ENCODE results near the gene SCAPER. TPM values are rescaled to one million over a fixed set of nuclear protein-coding genes. Genes with fewer than 3 reads are reported as not detected.

The SCAPER gene
- total RNA-seq, 1 experiment from 2014 or later: 7.4 TPM

DNA sequence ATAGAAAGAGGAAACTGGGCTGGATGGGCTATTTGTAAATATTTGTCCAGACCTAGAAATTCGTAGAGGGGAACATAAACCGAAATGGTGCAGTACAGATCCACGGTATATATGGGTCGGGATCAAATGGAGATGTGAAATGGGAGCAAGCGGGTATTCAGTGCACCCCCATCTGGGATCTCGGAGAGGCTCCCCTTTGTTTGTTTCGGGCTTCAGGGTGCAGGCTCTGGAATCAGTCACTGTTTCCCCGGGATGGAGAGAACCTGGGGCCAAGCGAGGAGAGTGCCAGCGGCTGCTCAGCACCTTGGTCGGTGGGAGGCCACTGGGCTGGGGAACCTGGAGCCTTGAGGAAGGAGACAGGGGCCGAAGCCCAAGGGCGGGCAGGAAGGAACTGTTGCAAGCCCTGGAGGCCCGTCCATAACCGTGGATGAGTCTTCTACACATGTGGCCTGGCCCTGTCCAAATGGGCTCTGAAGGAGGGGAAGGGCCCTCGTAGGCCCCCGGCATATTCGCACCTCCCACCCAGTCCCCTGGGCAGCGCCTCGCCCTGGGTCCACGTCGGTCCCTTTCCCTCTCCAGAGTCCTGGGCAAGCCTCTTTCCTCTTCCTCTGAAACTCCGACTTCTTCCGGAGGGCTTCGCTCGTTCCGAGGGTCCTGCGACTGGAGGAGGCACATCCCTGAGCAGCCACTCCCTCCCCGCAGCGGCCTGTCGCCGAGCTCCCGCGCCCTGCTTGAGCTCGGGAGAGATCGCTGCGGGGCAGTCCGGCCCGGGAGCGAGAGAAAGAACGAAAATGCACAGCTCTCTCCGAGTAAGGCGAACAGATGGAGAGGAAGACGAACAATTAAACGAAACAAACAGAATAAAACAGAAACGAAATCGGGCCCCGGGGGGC lies 565.6 kb downstream of the SCAPER start:
- no peak overlapping the region for H2AK5ac ChIP-seq (ENCODE audit: insufficient read length, low read length)
- H3K27me3 ChIP-seq (ENCODE audit: insufficient read depth, low read length): peaks cover 74% of the 10 kb centered on the region
- peak overlapping the region; percentile 39 to 88 for H3K4me3 Mint-ChIP-seq
- H3K14ac ChIP-seq (ENCODE audit: insufficient read depth, low read length): no peak overlapping the region
- no peak overlapping the region for H2BK5ac ChIP-seq (ENCODE audit: insufficient read length, low read length)
- no peak overlapping the region for H3T11ph ChIP-seq (ENCODE audit: low read length)
- H3K23me2 ChIP-seq (ENCODE audit: insufficient read length, low read depth, low read length, poor library complexity, severe bottlenecking): peaks cover 14% of the 10 kb centered on the region
- WGBS (ENCODE audit: extremely low coverage, insufficient read length, low lambda C conversion rate): no CpG with 5 or more reads among the region's 48 CpGs
- no peak overlapping the region for H2AFZ ChIP-seq (ENCODE audit: low read length)
- no peaks in the 10 kb centered on the region for H3K9me3 ChIP-seq (ENCODE audit: control insufficient read depth, low read depth, low read length)
- no peaks in the 10 kb centered on the region for H3K79me2 ChIP-seq (ENCODE audit: insufficient read depth, low read length)
- H3K9me3 Mint-ChIP-seq: peaks cover 6 to 24% of the 10 kb centered on the region in 2 experiments; a peak in 4 of 5 replicates
- H3K18ac ChIP-seq (ENCODE audit: insufficient read length, low read depth, low read length): no peak overlapping the region
- no peak overlapping the region for H2BK12ac ChIP-seq (ENCODE audit: insufficient read length, low read depth, low read length)
- H2BK15ac ChIP-seq (ENCODE audit: low read depth, low read length): no peak overlapping the region
- H3K27me3 Mint-ChIP-seq (ENCODE audit: low read depth): peaks cover 98% of the 10 kb centered on the region
- H3K27ac ChIP-seq (ENCODE audit: insufficient read length, low read depth, low read length): no peak overlapping the region
- no peak overlapping the region for H3K9ac ChIP-seq (ENCODE audit: extremely low read depth, insufficient read length, low read length)
- H3K4me2 ChIP-seq (ENCODE audit: insufficient read depth, insufficient read length, low read length): peak overlapping the region; percentile 51
- H2BK20ac ChIP-seq (ENCODE audit: low read depth, low read length, poor library complexity, severe bottlenecking): no peak overlapping the region
- no peak overlapping the region for H3K4ac ChIP-seq (ENCODE audit: low read depth, low read length)
- peaks cover 3% of the 10 kb centered on the region; the same call in 1 of the 2 replicates for H3K4me1 ChIP-seq (ENCODE audit: insufficient read depth, low read length)
- no peaks in the 10 kb centered on the region for H3K79me1 ChIP-seq (ENCODE audit: insufficient read depth, low read depth, low read length, poor library complexity, severe bottlenecking)
- no peaks in the 10 kb centered on the region for H4K20me1 ChIP-seq (ENCODE audit: control insufficient read depth, insufficient read depth, insufficient read length)
- peaks cover 0 to 2% (median 0%) of the 10 kb centered on the region in 3 experiments; a peak in 1 of 7 replicates for H3K36me3 Mint-ChIP-seq (ENCODE audit: insufficient read depth in 1 of 3, low read depth in 3 of 3)
- H3K56ac ChIP-seq (ENCODE audit: insufficient read length, low read depth, low read length): no peak overlapping the region
- peak; percentile 43 for DNase-seq
- TF ChIP-seq, protein P1, sequence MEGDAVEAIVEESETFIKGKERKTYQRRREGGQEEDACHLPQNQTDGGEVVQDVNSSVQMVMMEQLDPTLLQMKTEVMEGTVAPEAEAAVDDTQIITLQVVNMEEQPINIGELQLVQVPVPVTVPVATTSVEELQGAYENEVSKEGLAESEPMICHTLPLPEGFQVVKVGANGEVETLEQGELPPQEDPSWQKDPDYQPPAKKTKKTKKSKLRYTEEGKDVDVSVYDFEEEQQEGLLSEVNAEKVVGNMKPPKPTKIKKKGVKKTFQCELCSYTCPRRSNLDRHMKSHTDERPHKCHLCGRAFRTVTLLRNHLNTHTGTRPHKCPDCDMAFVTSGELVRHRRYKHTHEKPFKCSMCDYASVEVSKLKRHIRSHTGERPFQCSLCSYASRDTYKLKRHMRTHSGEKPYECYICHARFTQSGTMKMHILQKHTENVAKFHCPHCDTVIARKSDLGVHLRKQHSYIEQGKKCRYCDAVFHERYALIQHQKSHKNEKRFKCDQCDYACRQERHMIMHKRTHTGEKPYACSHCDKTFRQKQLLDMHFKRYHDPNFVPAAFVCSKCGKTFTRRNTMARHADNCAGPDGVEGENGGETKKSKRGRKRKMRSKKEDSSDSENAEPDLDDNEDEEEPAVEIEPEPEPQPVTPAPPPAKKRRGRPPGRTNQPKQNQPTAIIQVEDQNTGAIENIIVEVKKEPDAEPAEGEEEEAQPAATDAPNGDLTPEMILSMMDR (conservative IDR thresholded peaks at IDR 0.05): no peak
- H3K27ac Mint-ChIP-seq: no peak overlapping the region; a peak in 1 of 7 replicates
- H2BK120ac ChIP-seq (ENCODE audit: low read depth, low read length, poor library complexity, severe bottlenecking): no peak overlapping the region
- H3K23ac ChIP-seq (ENCODE audit: insufficient read length, low read depth, low read length): no peak overlapping the region
- H4K5ac ChIP-seq (ENCODE audit: insufficient read length, low read depth, low read length): no peak overlapping the region
- peaks cover 27 to 57% of the 10 kb centered on the region in 2 experiments for H3K4me1 Mint-ChIP-seq
- no peak overlapping the region for H4K8ac ChIP-seq (replicated peaks; ENCODE audit: insufficient read length, low read depth, low read length)
- no peak overlapping the region for H4K91ac ChIP-seq (ENCODE audit: insufficient read length, low read depth, low read length)

Data from H9 (cell line).